ENCODE results near the gene NPPA. TPM values are rescaled to one million over a fixed set of nuclear protein-coding genes. Genes with fewer than 3 reads are reported as not detected.

Gene NPPA
- total RNA-seq, 5 donors from 2014 or later (not counting 1 experiment from before 2014, with no cell fraction given) = not detected

- H3K27me3 ChIP-seq (replicated peaks in 1 of 2; ENCODE audit: control insufficient read depth in 2 of 2, extremely low read depth in 1 of 2, insufficient read depth in 2 of 2, low read length in 1 of 2) = peaks cover 0 to 25% of the 10 kb centered on the region in 2 experiments
- Mint-ChIP-seq H3K36me3 (peaks cover 5% of the 10 kb centered on the region), H3K9me3 (no peaks in the 10 kb centered on the region), H3K4me3 (no peak overlapping the region), H3K27me3 (peaks cover 24 to 26% of the 10 kb centered on the region in 2 donors), H3K4me1 (peaks cover 0 to 6% (median 3%) of the 10 kb centered on the region in 3 donors), H3K27ac (no peak overlapping the region)
- no peaks in the 10 kb centered on the region for H3K4me1 ChIP-seq (ENCODE audit: control insufficient read depth in 1 of 2, extremely low read depth in 1 of 2, insufficient read depth in 2 of 2, low read length in 2 of 2)
- no peaks in the 10 kb centered on the region for H3K9me3 ChIP-seq
- ATAC-seq (replicated peaks in 1 of 4) (no peak), DNase-seq (no peak)
- WGBS (ENCODE audit: insufficient coverage) = 82% methylated on average over 10 of the region's 11 CpGs
- H3K4me3 ChIP-seq (ENCODE audit: control insufficient read depth in 1 of 2, extremely low read depth in 1 of 2, low read length in 1 of 2) = no peak overlapping the region
- no peak overlapping the region for H3K27ac ChIP-seq (ENCODE audit: low read length)
- POLR2A ChIA-PET = no interaction called here
- CTCF ChIA-PET = no interaction called here
- no peaks in the 10 kb centered on the region for H3K36me3 ChIP-seq (ENCODE audit: control insufficient read depth in 2 of 2, extremely low read depth in 1 of 2, insufficient read depth in 1 of 2, low read length in 1 of 2)
Observed at GRCh38 chr1:11850156-11850555, 2.6 kb upstream of the NPPA start.

GRCh38 chr1:11848373-11848700 is 754 bp upstream of the NPPA start:
- Histone ChIP-seq H3K36me3 (ENCODE audit: control insufficient read depth in 2 of 2, extremely low read depth in 1 of 2, insufficient read depth in 1 of 2, low read length in 1 of 2) (no peaks in the 10 kb centered on the region), H3K4me1 (ENCODE audit: control insufficient read depth in 1 of 2, extremely low read depth in 1 of 2, insufficient read depth in 2 of 2, low read length in 2 of 2) (no peaks in the 10 kb centered on the region), H3K9me3 (no peaks in the 10 kb centered on the region), H3K4me3 (ENCODE audit: control insufficient read depth in 1 of 2, extremely low read depth in 1 of 2, low read length in 1 of 2) (no peak overlapping the region), H3K27me3 (replicated peaks in 1 of 2; ENCODE audit: control insufficient read depth in 2 of 2, extremely low read depth in 1 of 2, insufficient read depth in 2 of 2, low read length in 1 of 2) (peaks cover 0 to 9% of the 10 kb centered on the region in 2 experiments), H3K27ac (ENCODE audit: low read length) (no peak overlapping the region)
- H3K36me3 Mint-ChIP-seq = peaks cover 12% of the 10 kb centered on the region
- H3K9me3 Mint-ChIP-seq = no peaks in the 10 kb centered on the region
- DNase-seq (no peak), ATAC-seq (replicated peaks in 1 of 4) (no peak)
- peaks cover 0 to 6% (median 3%) of the 10 kb centered on the region in 3 donors for H3K4me1 Mint-ChIP-seq
- WGBS (ENCODE audit: insufficient coverage) = no CpG with 5 or more reads among the region's 9 CpGs
- H3K27ac Mint-ChIP-seq = no peak overlapping the region
- no peak overlapping the region for H3K4me3 Mint-ChIP-seq
- peaks cover 13 to 15% of the 10 kb centered on the region in 2 donors for H3K27me3 Mint-ChIP-seq
- ChIA-PET POLR2A (no interaction called here), CTCF (no interaction called here)

- POLR2A ChIA-PET = interaction anchor here in 1 of 2 donors (0.7 kb wide), 1 partner anchor 375 kb away, joined by 3 read pairs; no protein-coding TSS in a partner anchor
- ATAC-seq (replicated peaks in 1 of 4) (peak in 1 of 4 experiments; percentile 61), DNase-seq (peak in 3 of 35 experiments; percentile 2 to 45 (median 8))
- H3K27ac Mint-ChIP-seq = no peak overlapping the region
- H3K9me3 ChIP-seq = no peaks in the 10 kb centered on the region
- no peak overlapping the region for H3K4me3 ChIP-seq (ENCODE audit: control insufficient read depth in 1 of 2, extremely low read depth in 1 of 2, low read length in 1 of 2)
- no peaks in the 10 kb centered on the region for H3K4me1 ChIP-seq (ENCODE audit: control insufficient read depth in 1 of 2, extremely low read depth in 1 of 2, insufficient read depth in 2 of 2, low read length in 2 of 2)
- H3K27me3 Mint-ChIP-seq = no peaks in the 10 kb centered on the region
- H3K4me1 Mint-ChIP-seq = peaks cover 0 to 6% (median 6%) of the 10 kb centered on the region in 3 donors
- peaks cover 8 to 15% of the 10 kb centered on the region in 2 donors for H3K36me3 ChIP-seq (ENCODE audit: control insufficient read depth in 2 of 2, extremely low read depth in 1 of 2, insufficient read depth in 1 of 2, low read length in 1 of 2)
- no peak overlapping the region for H3K27ac ChIP-seq (ENCODE audit: low read length)
- H3K4me3 Mint-ChIP-seq = no peak overlapping the region
- CTCF ChIA-PET = interaction anchor here in 1 of 2 donors (0.7 kb wide), 1 partner anchor 571 kb away, joined by 3 read pairs; no protein-coding TSS in a partner anchor
- H3K27me3 ChIP-seq (replicated peaks in 1 of 2; ENCODE audit: control insufficient read depth in 2 of 2, extremely low read depth in 1 of 2, insufficient read depth in 2 of 2, low read length in 1 of 2) = no peaks in the 10 kb centered on the region
- no peaks in the 10 kb centered on the region for H3K9me3 Mint-ChIP-seq
- peaks cover 27% of the 10 kb centered on the region for H3K36me3 Mint-ChIP-seq
- 40% methylated on average over 1 of the region's 5 CpGs for WGBS (ENCODE audit: insufficient coverage)
Observed at GRCh38 chr1:11845641-11846335, 1.8 kb downstream of the NPPA start.

GRCh38 chr1:11842154-11843041 is 5.2 kb downstream of the NPPA start:
- H3K4me1 Mint-ChIP-seq = peaks cover 6 to 15% (median 8%) of the 10 kb centered on the region in 3 donors
- 67% methylated on average over 16 of the region's 19 CpGs for WGBS (ENCODE audit: insufficient coverage)
- no peaks in the 10 kb centered on the region for H3K27me3 Mint-ChIP-seq
- Histone ChIP-seq H3K9me3 (no peaks in the 10 kb centered on the region), H3K4me1 (ENCODE audit: control insufficient read depth in 1 of 2, extremely low read depth in 1 of 2, insufficient read depth in 2 of 2, low read length in 2 of 2) (no peaks in the 10 kb centered on the region), H3K36me3 (ENCODE audit: control insufficient read depth in 2 of 2, extremely low read depth in 1 of 2, insufficient read depth in 1 of 2, low read length in 1 of 2) (peaks cover 18 to 41% of the 10 kb centered on the region in 2 donors), H3K4me3 (ENCODE audit: control insufficient read depth in 1 of 2, extremely low read depth in 1 of 2, low read length in 1 of 2) (no peak overlapping the region), H3K27ac (ENCODE audit: low read length) (no peak overlapping the region), H3K27me3 (replicated peaks in 1 of 2; ENCODE audit: control insufficient read depth in 2 of 2, extremely low read depth in 1 of 2, insufficient read depth in 2 of 2, low read length in 1 of 2) (no peaks in the 10 kb centered on the region)
- no peak overlapping the region for H3K27ac Mint-ChIP-seq
- DNase-seq = no peak
- peaks cover 40% of the 10 kb centered on the region for H3K36me3 Mint-ChIP-seq
- ChIA-PET POLR2A (no interaction called here), CTCF (interaction anchor here (0.6 to 1.1 kb wide), 2 partner anchors 18 to 843 kb away, joined by 3 to 8 read pairs; no protein-coding TSS in a partner anchor)
- no peak for ATAC-seq (replicated peaks in 1 of 4)
- H3K9me3 Mint-ChIP-seq = no peaks in the 10 kb centered on the region
- no peak overlapping the region for H3K4me3 Mint-ChIP-seq

- no peak for DNase-seq
- H3K27ac Mint-ChIP-seq = no peak overlapping the region
- Histone ChIP-seq H3K4me3 (ENCODE audit: control insufficient read depth in 1 of 2, extremely low read depth in 1 of 2, low read length in 1 of 2) (no peak overlapping the region), H3K27me3 (replicated peaks in 1 of 2; ENCODE audit: control insufficient read depth in 2 of 2, extremely low read depth in 1 of 2, insufficient read depth in 2 of 2, low read length in 1 of 2) (no peaks in the 10 kb centered on the region), H3K27ac (ENCODE audit: low read length) (no peak overlapping the region), H3K9me3 (no peaks in the 10 kb centered on the region), H3K4me1 (ENCODE audit: control insufficient read depth in 1 of 2, extremely low read depth in 1 of 2, insufficient read depth in 2 of 2, low read length in 2 of 2) (no peaks in the 10 kb centered on the region), H3K36me3 (ENCODE audit: control insufficient read depth in 2 of 2, extremely low read depth in 1 of 2, insufficient read depth in 1 of 2, low read length in 1 of 2) (peaks cover 26 to 50% of the 10 kb centered on the region in 2 donors)
- H3K4me3 Mint-ChIP-seq = no peak overlapping the region
- CTCF ChIA-PET = interaction anchor here (0.6 to 1.1 kb wide), 2 partner anchors 17 to 842 kb away, joined by 3 to 8 read pairs; no protein-coding TSS in a partner anchor
- WGBS (ENCODE audit: insufficient coverage) = 94% methylated on average over 14 of the region's 17 CpGs
- peaks cover 43% of the 10 kb centered on the region for H3K36me3 Mint-ChIP-seq
- no peaks in the 10 kb centered on the region for H3K27me3 Mint-ChIP-seq
- H3K9me3 Mint-ChIP-seq = no peaks in the 10 kb centered on the region
- no peak for ATAC-seq (replicated peaks in 1 of 4)
- POLR2A ChIA-PET = interaction anchor here in 1 of 2 donors (0.5 to 0.6 kb wide), 2 partner anchors 90 to 141 kb away, joined by 3 to 4 read pairs; no protein-coding TSS in a partner anchor
- H3K4me1 Mint-ChIP-seq = peaks cover 6 to 15% (median 8%) of the 10 kb centered on the region in 3 donors
Observed at GRCh38 chr1:11841245-11842153, 6.1 kb downstream of the NPPA start.

Data from T-cell (primary cell).